ENCODE data around the gene TERT. TPM values are rescaled to one million over a fixed set of nuclear protein-coding genes. Genes with fewer than 3 reads are reported as not detected.

Gene TERT
- total and polyA plus RNA-seq, 2 of the 8 experiments (the other 6 are each of a cell fraction or from before 2014, with no cell fraction given), result 13.1 to 23.1 TPM

- H3K9me3 ChIP-seq (ENCODE audit: insufficient read depth in 2 of 2, low read depth in 1 of 2, low read length in 1 of 2), result no peaks in the 10 kb centered on the region; a peak in 1 of 4 replicates
- FAIRE-seq, result no peak
- no peak overlapping the region for H2BK12ac ChIP-seq (ENCODE audit: low read depth, low read length)
- H3K27me3 ChIP-seq (replicated peaks in 1 of 4; ENCODE audit: control insufficient read depth in 3 of 4, extremely low read depth in 1 of 4, insufficient read depth in 3 of 4, low read length in 3 of 4), result no peaks in the 10 kb centered on the region
- DNase-seq (ENCODE audit: low read depth in 1 of 2, low spot score in 2 of 2), result no peak
- H3K23ac ChIP-seq (ENCODE audit: insufficient read length), result no peak overlapping the region
- no peak overlapping the region for H3K9ac ChIP-seq (replicated peaks in 1 of 4; ENCODE audit: extremely low read depth in 1 of 4, low read depth in 3 of 4, low read length in 3 of 4)
- no peak overlapping the region for H2BK5ac ChIP-seq (ENCODE audit: low read depth, low read length)
- no peak overlapping the region for H2AK5ac ChIP-seq (ENCODE audit: low read depth, low read length)
- no peak overlapping the region for H2BK15ac ChIP-seq (ENCODE audit: low read length)
- H3K4ac ChIP-seq (replicated peaks; ENCODE audit: insufficient read length, low read depth, low read length), result no peak overlapping the region
- no peak overlapping the region for H3K56ac ChIP-seq (replicated peaks; ENCODE audit: insufficient read length, low read depth, low read length)
- ChIA-PET CTCF (ENCODE audit: partially characterized antibody) (no interaction called here), POLR2A (ENCODE audit: partially characterized antibody) (no interaction called here)
- H3K79me1 ChIP-seq (ENCODE audit: low read depth, low read length), result peaks cover 4% of the 10 kb centered on the region; the same call in 1 of the 2 replicates
- H3K18ac ChIP-seq (ENCODE audit: extremely low read depth, low read length), result no peak overlapping the region
- H3K27ac ChIP-seq (ENCODE audit: low read depth, low read length), result no peak overlapping the region
- peaks cover 3 to 12% of the 10 kb centered on the region in 2 experiments; a peak in 2 of 4 replicates for H3K79me2 ChIP-seq (ENCODE audit: control insufficient read depth in 1 of 2, insufficient read depth in 2 of 2, low read length in 2 of 2)
- no peak overlapping the region for H3K4me3 ChIP-seq (ENCODE audit: extremely low read depth in 1 of 4, insufficient read depth in 2 of 4, low read depth in 3 of 4, low read length in 4 of 4)
- H3K14ac ChIP-seq (ENCODE audit: insufficient read length), result no peak overlapping the region
- H3K36me3 ChIP-seq (ENCODE audit: control insufficient read depth in 2 of 4, insufficient read depth in 4 of 4, low read length in 3 of 4), result peaks cover 0 to 11% (median 3%) of the 10 kb centered on the region in 4 experiments; a peak in 3 of 8 replicates
- H2AFZ ChIP-seq (ENCODE audit: low read length), result no peak overlapping the region
- H3K4me2 ChIP-seq (ENCODE audit: insufficient read depth in 1 of 2, low read depth in 2 of 2, low read length in 2 of 2), result no peak overlapping the region
- TF ChIP-seq RFX5 (IDR thresholded peaks at IDR 0.05; ENCODE audit: borderline replicate concordance, low read depth, low read length), result no peak
- TF ChIP-seq SIN3A (conservative IDR thresholded peaks at IDR 0.05 in 1 of 2, IDR thresholded peaks at IDR 0.05 in 1 of 2; ENCODE audit: low read depth in 1 of 2, low read length in 2 of 2), result no peak
- TF ChIP-seq BCL11A (IDR thresholded peaks at IDR 0.05; ENCODE audit: low read depth in 2 of 2, low read length in 2 of 2), result no peak
- H3K23me2 ChIP-seq (ENCODE audit: low read depth, low read length), result peaks cover 3% of the 10 kb centered on the region; the same call in 1 of the 2 replicates
- no peak overlapping the region for H2BK120ac ChIP-seq (replicated peaks; ENCODE audit: low read depth, low read length)
- 98% methylated on average over 12 of the region's 21 CpGs; no CpG with 5 or more reads in 1 of the 2 experiments for WGBS, 2 experiments (ENCODE audit: extremely low coverage in 1 of 2, insufficient coverage in 1 of 2, insufficient read length in 1 of 2, insufficient replicate concordance in 2 of 2, low coverage in 1 of 2, low lambda C conversion rate in 2 of 2, missing lambda C conversion rate in 1 of 2)
- no peak overlapping the region for H2BK20ac ChIP-seq (ENCODE audit: low read length)
- no peaks in the 10 kb centered on the region for H3K4me1 ChIP-seq (replicated peaks in 1 of 4; ENCODE audit: control insufficient read depth in 3 of 4, insufficient read depth in 4 of 4, low read length in 3 of 4)
- H4K91ac ChIP-seq (replicated peaks; ENCODE audit: insufficient read length, low read length), result no peak overlapping the region
- H4K5ac ChIP-seq (ENCODE audit: insufficient read length, low read depth, low read length), result no peak overlapping the region
- no peak overlapping the region for H4K8ac ChIP-seq (ENCODE audit: extremely low read depth, insufficient read depth, low read length)
- peaks cover 0 to 4% of the 10 kb centered on the region in 2 experiments for H4K20me1 ChIP-seq (replicated peaks in 1 of 2; ENCODE audit: control insufficient read depth in 1 of 2, insufficient read depth in 2 of 2, low read length in 2 of 2)
Measured at GRCh38 chr5:1272201-1272600, 22.7 kb downstream of the TERT start.
